ENCODE measurements around the gene SPTLC2. TPM values are rescaled to one million over a fixed set of nuclear protein-coding genes. Genes with fewer than 3 reads are reported as not detected.

SPTLC2 gene
- total RNA-seq, 2 donors from 2014 or later: 4.9 to 11.7 TPM

- TF ChIP-seq POLR2A (IDR thresholded peaks at IDR 0.05) (no peak), CTCF (IDR thresholded peaks at IDR 0.05) (no peak)
- no peaks in the 10 kb centered on the region for H3K36me3 ChIP-seq (replicated peaks in 1 of 2; ENCODE audit: insufficient read depth in 1 of 2, low read depth in 2 of 2)
- intact Hi-C loops (cut with DNase I): no loop called here
- H3K27ac ChIP-seq: no peak overlapping the region
- no peaks in the 10 kb centered on the region for H3K9me3 ChIP-seq
- DNase-seq (no peak), ATAC-seq (no peak)
- H3K4me3 ChIP-seq: no peak overlapping the region
- no peaks in the 10 kb centered on the region for H3K27me3 ChIP-seq
- no peaks in the 10 kb centered on the region for H3K4me1 ChIP-seq
- 83 to 92% methylated on average over 6 to 7 of the region's 7 CpGs for WGBS, 2 donors
Observed at GRCh38 chr14:77485901-77486678, 130.3 kb downstream of the SPTLC2 start.

GRCh38 chr14:77485256-77485655, 131.2 kb downstream of the SPTLC2 start:
- TF ChIP-seq CTCF (IDR thresholded peaks at IDR 0.05) (no peak), POLR2A (IDR thresholded peaks at IDR 0.05) (no peak)
- WGBS, 2 donors: 67 to 94% methylated on average over 1 to 3 of the region's 3 CpGs
- Histone ChIP-seq H3K36me3 (replicated peaks in 1 of 2; ENCODE audit: insufficient read depth in 1 of 2, low read depth in 2 of 2) (no peaks in the 10 kb centered on the region), H3K27me3 (no peaks in the 10 kb centered on the region), H3K9me3 (no peaks in the 10 kb centered on the region), H3K4me3 (no peak overlapping the region), H3K4me1 (no peaks in the 10 kb centered on the region), H3K27ac (no peak overlapping the region)
- intact Hi-C loops (cut with DNase I): no loop called here
- ATAC-seq: no peak
- DNase-seq: no peak

GRCh38 chr14:77482422-77482821, 134.0 kb downstream of the SPTLC2 start:
- 70 to 78% methylated on average over 7 to 8 of the region's 8 CpGs for WGBS, 2 donors
- H3K9me3 ChIP-seq: no peaks in the 10 kb centered on the region
- no peaks in the 10 kb centered on the region for H3K36me3 ChIP-seq (replicated peaks in 1 of 2; ENCODE audit: insufficient read depth in 1 of 2, low read depth in 2 of 2)
- no peak overlapping the region for H3K27ac ChIP-seq
- H3K4me1 ChIP-seq: no peaks in the 10 kb centered on the region
- no peak overlapping the region for H3K4me3 ChIP-seq
- no peaks in the 10 kb centered on the region for H3K27me3 ChIP-seq
- intact Hi-C loops (cut with DNase I): no loop called here
- ATAC-seq (no peak), DNase-seq (no peak)
- no peak for TF ChIP-seq CTCF (IDR thresholded peaks at IDR 0.05)
- no peak for TF ChIP-seq POLR2A (IDR thresholded peaks at IDR 0.05)

GRCh38 chr14:77478796-77479195, 137.6 kb downstream of the SPTLC2 start:
- TF ChIP-seq CTCF (IDR thresholded peaks at IDR 0.05) (no peak), POLR2A (IDR thresholded peaks at IDR 0.05) (no peak)
- WGBS, 2 donors: 50 to 56% methylated on average over 1 of the region's 1 CpG
- DNase-seq: no peak
- Histone ChIP-seq H3K27me3 (no peaks in the 10 kb centered on the region), H3K4me1 (no peaks in the 10 kb centered on the region), H3K9me3 (no peaks in the 10 kb centered on the region), H3K36me3 (replicated peaks in 1 of 2; ENCODE audit: insufficient read depth in 1 of 2, low read depth in 2 of 2) (no peaks in the 10 kb centered on the region), H3K27ac (no peak overlapping the region), H3K4me3 (no peak overlapping the region)
- ATAC-seq: no peak
- intact Hi-C loops (cut with DNase I): no loop called here

- Histone ChIP-seq H3K27me3 (no peaks in the 10 kb centered on the region), H3K27ac (no peak overlapping the region), H3K4me1 (no peaks in the 10 kb centered on the region), H3K36me3 (replicated peaks in 1 of 2; ENCODE audit: insufficient read depth in 1 of 2, low read depth in 2 of 2) (no peaks in the 10 kb centered on the region), H3K4me3 (no peak overlapping the region), H3K9me3 (no peaks in the 10 kb centered on the region)
- ATAC-seq: no peak
- no peak for DNase-seq
- TF ChIP-seq CTCF (IDR thresholded peaks at IDR 0.05): no peak
- no peak for TF ChIP-seq POLR2A (IDR thresholded peaks at IDR 0.05)
- intact Hi-C loops (cut with DNase I): no loop called here
- 60 to 82% methylated on average over 2 to 5 of the region's 5 CpGs for WGBS, 2 donors
Observed at GRCh38 chr14:77478029-77478428, 138.4 kb downstream of the SPTLC2 start.

Measured in body of pancreas (tissue), 4 donors.